ENCODE results near the gene HSPA1L.
"Not testable (repeated sequence)": the region's sequence is repeated elsewhere in the genome, so short reads cannot be mapped to it uniquely, and the experiment has no call there.

HSPA1L gene

GRCh38 chr6:31813465-31813849 lies 1.6 kb downstream of the HSPA1L start:
- no peak for DNase-seq (ENCODE audit: low read depth in 2 of 2)

DNA sequence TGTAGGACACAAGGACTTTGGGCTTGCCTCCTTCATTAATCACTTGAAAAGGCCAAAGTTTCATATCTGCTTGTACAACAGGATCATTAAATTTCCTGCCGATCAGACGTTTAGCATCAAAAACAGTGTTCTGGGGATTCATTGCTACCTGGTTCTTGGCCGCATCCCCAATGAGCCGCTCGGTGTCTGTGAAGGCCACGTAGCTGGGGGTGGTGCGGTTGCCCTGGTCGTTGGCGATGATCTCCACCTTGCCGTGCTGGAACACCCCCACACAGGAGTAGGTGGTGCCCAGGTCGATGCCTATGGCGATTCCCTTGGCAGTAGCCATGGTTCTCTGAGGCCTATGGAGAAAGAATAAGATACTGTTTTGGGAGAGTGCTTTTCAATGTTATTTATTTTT lies 3.4 kb downstream of the HSPA1L start:
- DNase-seq (ENCODE audit: low read depth in 2 of 2), result no peak

DNA sequence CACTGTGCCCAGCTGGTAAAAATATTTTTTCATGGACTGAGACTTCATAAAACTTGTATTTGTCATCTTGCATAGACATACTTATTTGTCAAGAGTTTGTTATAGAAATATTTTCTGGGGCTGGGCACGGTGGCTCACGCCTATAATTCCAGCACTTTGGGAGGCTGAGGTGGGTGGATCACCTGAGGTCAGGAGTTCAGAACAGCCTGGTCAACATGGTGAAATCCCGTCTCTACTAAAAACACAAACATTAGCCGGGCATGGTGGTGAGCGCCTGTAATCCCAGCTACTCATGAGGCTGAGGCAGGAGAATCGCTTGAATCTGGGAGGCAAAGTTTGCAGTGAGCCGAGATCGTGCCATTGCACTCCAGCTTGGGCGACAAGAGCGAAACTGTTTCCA lies 6.5 kb downstream of the HSPA1L start:
- DNase-seq (ENCODE audit: low read depth in 2 of 2), result not testable (repeated sequence)

GRCh38 chr6:31806470-31807272 lies 8.4 kb downstream of the HSPA1L start, which contains the start of gene LSM2:
LSM2 (minus strand) TSS chr6:31806966; CDS start chr6:31806757, 209 bp downstream.
- DNase-seq (ENCODE audit: low read depth in 2 of 2), result peak; percentile 90 to 91

DNA sequence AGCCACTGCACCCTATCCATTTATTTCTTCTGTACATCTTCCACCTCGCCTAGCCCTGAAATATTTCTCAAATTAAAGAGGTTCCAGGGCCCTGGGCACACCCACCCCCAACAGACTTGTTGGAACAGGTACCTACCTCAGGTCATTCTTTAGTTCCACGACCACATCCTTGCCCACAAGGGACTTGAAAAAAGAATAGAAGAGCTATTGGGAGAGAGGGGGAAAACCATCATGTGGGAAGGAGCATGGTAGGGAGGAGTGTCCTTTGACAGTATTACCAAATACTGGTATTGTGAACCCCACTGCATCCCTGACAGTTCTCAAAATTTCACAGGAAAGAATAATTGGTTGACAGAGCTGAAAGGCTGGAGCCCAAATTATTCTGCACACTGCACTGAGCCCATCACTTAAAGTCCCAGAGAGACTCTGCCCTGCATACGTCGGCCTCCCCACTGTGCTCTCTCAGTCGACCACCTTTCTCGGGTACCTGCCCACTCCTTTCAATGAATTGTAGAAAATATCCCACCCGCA lies 9.1 kb downstream of the HSPA1L start:
- no peak for DNase-seq (ENCODE audit: low read depth in 2 of 2)

- not testable (repeated sequence) for DNase-seq (ENCODE audit: low read depth in 2 of 2)
These were observed 13.8 kb downstream of the HSPA1L start for GRCh38 chr6:31801031-31801927.

GRCh38 chr6:31799781-31800180 lies 15.3 kb downstream of the HSPA1L start:
- no peak for DNase-seq (ENCODE audit: low read depth in 2 of 2)

DNA sequence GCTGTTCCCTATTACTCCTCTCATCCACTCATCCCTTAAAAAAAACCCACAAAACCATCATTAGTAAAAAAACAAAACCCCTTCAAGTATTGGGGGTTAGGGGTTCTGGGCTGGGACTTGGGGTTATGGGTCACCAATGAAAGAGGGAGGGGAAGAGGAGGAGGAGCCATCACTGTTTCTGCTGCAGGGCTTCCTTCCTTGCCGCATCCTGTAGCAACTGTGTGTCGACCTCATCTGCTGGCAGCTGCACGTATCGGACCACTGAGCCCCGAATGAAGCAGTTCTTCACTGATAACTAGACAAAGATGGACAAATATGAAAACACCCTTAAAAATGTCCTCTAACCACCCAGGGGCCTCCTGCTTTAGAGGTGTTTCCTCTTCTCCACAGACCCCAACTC lies 17.5 kb downstream of the HSPA1L start:
- no peak for DNase-seq (ENCODE audit: low read depth in 2 of 2)

DNA sequence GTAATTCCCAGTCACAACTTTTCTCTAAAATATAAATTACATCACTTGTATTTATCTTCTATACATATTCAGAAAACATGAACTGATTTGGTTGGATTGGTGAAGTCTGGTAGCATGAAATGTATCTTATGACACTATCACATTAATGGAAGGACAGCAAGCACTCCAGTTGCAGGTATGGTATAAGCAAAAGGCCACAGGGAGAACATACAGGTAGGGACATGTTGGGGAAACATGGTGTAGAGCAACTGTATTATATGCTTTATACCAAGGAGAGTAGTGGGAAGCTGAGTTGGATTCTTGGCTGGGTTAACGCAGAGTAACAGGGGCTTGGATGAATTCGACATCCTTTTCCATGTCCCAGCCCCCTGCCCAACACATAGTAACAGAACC lies 18.1 kb downstream of the HSPA1L start:
- no peak for DNase-seq (ENCODE audit: low read depth in 2 of 2)

- DNase-seq (ENCODE audit: low read depth in 2 of 2), result peak; percentile 67 to 73
These were observed 19.3 kb downstream of the HSPA1L start, which contains the start of gene VARS1 for GRCh38 chr6:31795616-31796298. VARS1 (minus strand) TSS chr6:31795752; CDS start chr6:31795217, 535 bp downstream.

GRCh38 chr6:31794866-31795615 lies 20.0 kb downstream of the HSPA1L start:
- no peak for DNase-seq (ENCODE audit: low read depth in 2 of 2)

GRCh38 chr6:31794294-31794865 lies 20.7 kb downstream of the HSPA1L start:
- DNase-seq (ENCODE audit: low read depth in 2 of 2), result no peak

GRCh38 chr6:31793927-31794245 lies 21.2 kb downstream of the HSPA1L start:
- DNase-seq (ENCODE audit: low read depth in 2 of 2), result not testable (repeated sequence)

GRCh38 chr6:31792761-31793171 lies 22.3 kb downstream of the HSPA1L start:
- no peak for DNase-seq (ENCODE audit: low read depth in 2 of 2)

DNA sequence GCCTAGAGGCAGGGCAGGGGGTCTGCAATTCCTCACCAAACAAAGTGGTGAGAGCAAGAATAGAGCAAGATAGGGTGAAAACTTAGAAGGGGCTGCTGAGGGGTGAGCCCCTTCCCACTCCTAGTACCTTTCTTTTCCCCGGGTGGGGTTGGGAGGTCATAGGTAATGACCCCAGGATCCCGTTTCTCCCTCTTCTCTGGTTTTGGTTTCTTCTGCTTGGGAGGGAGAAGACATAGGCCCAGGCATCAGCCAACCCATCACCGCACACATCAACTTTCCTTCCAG lies 23.1 kb downstream of the HSPA1L start:
- no peak for DNase-seq (ENCODE audit: low read depth in 2 of 2)

- peak in 1 of 2 experiments; percentile 24 for DNase-seq (ENCODE audit: low read depth in 2 of 2)
These were observed 23.6 kb downstream of the HSPA1L start for GRCh38 chr6:31791324-31792089.

DNA sequence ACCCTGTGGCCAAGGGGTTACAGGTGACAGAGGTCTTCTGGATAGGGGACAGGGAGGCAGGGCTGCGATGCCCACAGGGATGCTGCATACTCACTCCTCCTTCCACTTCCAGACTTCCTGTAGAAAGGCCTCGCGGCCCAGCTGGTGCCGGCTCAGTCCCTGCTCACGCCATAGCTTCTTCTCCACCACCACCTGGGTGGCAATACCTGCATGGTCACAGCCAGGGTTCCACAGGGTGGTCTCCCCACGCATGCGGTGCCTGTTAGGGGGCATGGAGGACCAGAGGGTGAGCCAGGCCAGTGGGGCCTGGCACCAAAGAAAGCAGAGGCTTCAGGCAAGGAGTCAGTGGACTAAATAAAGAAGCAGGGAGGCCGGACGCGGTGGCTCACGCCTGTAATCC lies 29.6 kb downstream of the HSPA1L start:
- DNase-seq (ENCODE audit: low read depth in 2 of 2), result no peak

GRCh38 chr6:31784098-31784925 lies 30.8 kb downstream of the HSPA1L start:
- no peak for DNase-seq (ENCODE audit: low read depth in 2 of 2)

DNA sequence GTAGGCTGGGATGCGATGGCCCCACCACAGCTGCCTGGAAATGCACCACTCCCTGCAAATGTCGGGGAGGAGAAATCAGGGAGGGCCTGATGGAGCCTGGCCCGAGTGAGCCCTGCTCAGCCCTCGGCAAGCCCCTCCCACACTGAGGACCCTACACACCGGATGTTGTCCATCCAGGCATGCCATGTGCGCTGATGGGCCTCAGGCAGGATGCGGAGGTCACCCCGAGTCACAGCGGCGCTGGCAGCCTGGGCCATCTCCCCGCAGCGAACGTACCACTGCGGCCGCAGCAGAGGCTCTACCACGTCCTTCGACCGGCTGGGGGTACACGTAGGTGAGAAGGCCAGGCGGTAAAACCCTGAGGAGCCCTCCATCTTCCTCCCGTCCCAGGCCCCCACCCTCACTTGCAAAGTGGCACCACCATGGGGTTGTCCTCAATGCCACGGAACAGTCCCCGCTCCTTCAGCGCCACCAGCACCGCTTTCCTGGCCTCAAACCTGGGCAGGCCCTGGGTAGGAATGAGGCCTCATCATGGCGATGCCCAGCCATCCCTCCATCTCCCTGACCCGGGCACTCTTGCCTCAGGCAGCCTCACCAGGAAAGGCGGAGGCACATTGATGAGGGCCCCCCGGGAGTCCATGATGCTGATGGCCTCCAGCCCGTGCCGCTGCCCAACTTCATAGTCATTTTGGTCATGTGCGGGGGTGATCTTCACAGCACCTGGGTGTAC lies 32.8 kb downstream of the HSPA1L start:
- DNase-seq (ENCODE audit: low read depth in 2 of 2), result no peak

All from fibroblast of skin of left quadriceps (primary cell).